Pulmonary artery endothelial cell (primary cell): ENCODE data around the gene TRAF3IP1. TPM values are rescaled to one million over a fixed set of nuclear protein-coding genes. Genes with fewer than 3 reads are reported as not detected.
"Not testable (repeated sequence)": the region's sequence is repeated elsewhere in the genome, so short reads cannot be mapped to it uniquely, and the experiment has no call there.

ENCODE experiments used
- DNase-seq: peaks from one replicate; pipeline ENCODE4 v3.0.0-alpha.2; 2011; ENCODE audit warnings: low read depth, low spot score
- total RNA-seq: library from RNA; depleted of rRNA; stranded (reverse); fragments of >200 nt; gene quantifications from 2 replicates; pipeline ENCODE4 v1.2.3, GENCODE V29; 2014

TRAF3IP1 gene
- total RNA-seq, 1 donor from 2014 or later, result 10.8 TPM

GRCh38 chr2:238339395-238339780 is 19.1 kb downstream of the TRAF3IP1 start:
- DNase-seq, result no peak

GRCh38 chr2:238339814-238340213 is 19.5 kb downstream of the TRAF3IP1 start:
- no peak for DNase-seq

GRCh38 chr2:238341536-238341935 is 21.2 kb downstream of the TRAF3IP1 start:
- no peak for DNase-seq

GRCh38 chr2:238344035-238344434 is 23.7 kb downstream of the TRAF3IP1 start:
- no peak for DNase-seq

GRCh38 chr2:238344517-238344916 is 24.2 kb downstream of the TRAF3IP1 start:
- no peak for DNase-seq

GRCh38 chr2:238345297-238345968 is 25.1 kb downstream of the TRAF3IP1 start:
- no peak for DNase-seq

- no peak for DNase-seq
These were observed 26.2 kb downstream of the TRAF3IP1 start for GRCh38 chr2:238346544-238346943.

- no peak for DNase-seq
These were observed 30.0 kb downstream of the TRAF3IP1 start for GRCh38 chr2:238350150-238350897.

GRCh38 chr2:238351315-238351714 is 31.0 kb downstream of the TRAF3IP1 start:
- DNase-seq, result no peak

- DNase-seq, result no peak
These were observed 32.0 kb downstream of the TRAF3IP1 start for GRCh38 chr2:238352361-238352760.

GRCh38 chr2:238358769-238359168 is 38.5 kb downstream of the TRAF3IP1 start:
- DNase-seq, result no peak

GRCh38 chr2:238359403-238359802 is 39.1 kb downstream of the TRAF3IP1 start:
- DNase-seq, result no peak

GRCh38 chr2:238361877-238362276 is 41.6 kb downstream of the TRAF3IP1 start:
- DNase-seq, result no peak

GRCh38 chr2:238362626-238363025 is 42.3 kb downstream of the TRAF3IP1 start:
- no peak for DNase-seq

- no peak for DNase-seq
These were observed 49.3 kb downstream of the TRAF3IP1 start for GRCh38 chr2:238369591-238370040.

GRCh38 chr2:238370094-238370822 is 49.9 kb downstream of the TRAF3IP1 start:
- no peak for DNase-seq

GRCh38 chr2:238370823-238371372 is 50.6 kb downstream of the TRAF3IP1 start:
- no peak for DNase-seq

- DNase-seq, result not testable (repeated sequence)
These were observed 52.0 kb downstream of the TRAF3IP1 start for GRCh38 chr2:238372277-238372676.

- no peak for DNase-seq
These were observed 56.6 kb downstream of the TRAF3IP1 start for GRCh38 chr2:238376884-238377391.

GRCh38 chr2:238378230-238379095 is 58.1 kb downstream of the TRAF3IP1 start:
- no peak for DNase-seq
